Keratinocyte (primary cell): ENCODE results near the gene METTL1. TPM values are rescaled to one million over a fixed set of nuclear protein-coding genes. Genes with fewer than 3 reads are reported as not detected.

ENCODE experiments used
- DNase-seq: peaks from one replicate; pipeline ENCODE4 v3.0.0-alpha.2; 2011; ENCODE audit warnings: low read depth, missing footprints, low spot score
- FAIRE-seq: peaks from 2 replicates; lab custom pipeline; 2011; peaks lifted over from hg19 to GRCh38; lab: Jason Lieb, UNC
- H2AFZ ChIP-seq: 2 replicates; pipeline ENCODE4 v1.6.0; 2012; ENCODE audit warnings: low read length, control low read depth, inconsistent platforms; ENCODE audit not compliant: control insufficient read depth
- H3K27ac ChIP-seq: 2 replicates; pipeline ENCODE4 v1.5.1; 2011; ENCODE audit warnings: low read length; ENCODE audit not compliant: control insufficient read depth, insufficient read depth
- H3K27me3 ChIP-seq: 3 replicates; pipeline ENCODE4 v1.6.0; 2011; ENCODE audit warnings: low read length; ENCODE audit not compliant: control insufficient read depth, insufficient read depth; ENCODE audit errors: extremely low read depth
- H3K36me3 ChIP-seq, 2 experiments: 2 replicates in 1 of 2; 3 replicates in 1 of 2; pipeline ENCODE4 v1.5.1; 2011; ENCODE audit warnings: low read length in 2 of 2, mild to moderate bottlenecking in 1 of 2; ENCODE audit not compliant: control insufficient read depth in 2 of 2, insufficient read depth in 2 of 2; ENCODE audit errors: extremely low read depth in 1 of 2
- H3K4me1 ChIP-seq: 3 replicates; pipeline ENCODE4 v1.5.1; 2011; ENCODE audit warnings: low read length; ENCODE audit not compliant: control insufficient read depth, insufficient read depth; ENCODE audit errors: extremely low read depth
- H3K4me2 ChIP-seq: 3 replicates; pipeline ENCODE4 v1.6.0; 2011; ENCODE audit warnings: low read depth, low read length; ENCODE audit not compliant: control insufficient read depth, insufficient read depth; ENCODE audit errors: extremely low read depth
- H3K4me3 ChIP-seq, 3 experiments: fragments of 200-600 bp in 1 of 3; sonication (generic) in 1 of 3; 2 replicates in 2 of 3; 3 replicates in 1 of 3; pipeline ENCODE4 v1.5.1; 2011 to 2016; ENCODE audit warnings: low read length in 3 of 3, mild to moderate bottlenecking in 3 of 3, control low read depth in 2 of 3, inconsistent platforms in 1 of 3, low read depth in 1 of 3, mixed read lengths in 1 of 3, mixed run types in 1 of 3, moderate library complexity in 1 of 3; ENCODE audit not compliant: control insufficient read depth in 2 of 3, insufficient read depth in 2 of 3; ENCODE audit errors: extremely low read depth in 1 of 3
- H3K79me2 ChIP-seq: 2 replicates; pipeline ENCODE4 v1.6.0; 2012; ENCODE audit warnings: low read length; ENCODE audit not compliant: control insufficient read depth, insufficient read depth
- H3K9ac ChIP-seq: 3 replicates; pipeline ENCODE4 v1.6.0; 2011; ENCODE audit warnings: low read length; ENCODE audit not compliant: control insufficient read depth, insufficient read depth; ENCODE audit errors: extremely low read depth
- H3K9me1 ChIP-seq: 3 replicates; pipeline ENCODE4 v1.6.0; 2011; ENCODE audit warnings: low read length; ENCODE audit not compliant: control insufficient read depth, insufficient read depth; ENCODE audit errors: extremely low read depth
- H3K9me3 ChIP-seq: 2 replicates; pipeline ENCODE4 v1.5.1; 2012; ENCODE audit warnings: low read depth, low read length; ENCODE audit not compliant: control insufficient read depth
- H4K20me1 ChIP-seq: 3 replicates; pipeline ENCODE4 v1.6.0; 2011; ENCODE audit warnings: low read length; ENCODE audit not compliant: control insufficient read depth, insufficient read depth; ENCODE audit errors: extremely low read depth
- EZH2 ChIP-seq: IDR thresholded peaks from one replicate; pipeline ENCODE4 v1.6.1; 2012; ENCODE audit warnings: inconsistent platforms, mild to moderate bottlenecking, low read length, moderate library complexity
- dilution Hi-C: fragments of 300-500 bp; cut with MboI; formaldehyde crosslinking; loops from one replicate; pipeline ENCODE4 v1.7.0; 2020; ENCODE audit warnings: low sequenced_read_pairs; ENCODE audit not compliant: extremely low pct_ligation_motif_present
- polyA plus RNA-seq, 5 experiments: library from polyadenylated mRNA; depleted of rRNA in 3 of 5; stranded (reverse) in 3 of 5; stranded (forward) in 1 of 5; unstranded in 1 of 5; fragments of >200 nt; gene quantifications; 1 replicate in 1 of 5; 2 replicates in 3 of 5; 3 replicates in 1 of 5; pipeline versions ENCODE4 v1.2.1 to v1.2.3, GENCODE V29; 2011 to 2012; ENCODE audit warnings: missing spikeins in 2 of 5, low read depth in 1 of 5, low replicate concordance in 1 of 5
- TF ChIP-seq, protein P1 (sequence below), 3 experiments: IDR thresholded peaks in 1 of 3; conservative IDR thresholded peaks in 1 of 3; optimal IDR thresholded peaks in 1 of 3; 2 replicates in 2 of 3; 3 replicates in 1 of 3; pipeline versions ENCODE3 to v1.5.1; 2011; ENCODE audit warnings: low read length in 3 of 3, mild to moderate bottlenecking in 3 of 3, moderate library complexity in 2 of 3, control low read depth in 1 of 3, inconsistent platforms in 1 of 3; ENCODE audit not compliant: insufficient read depth in 2 of 3; ENCODE audit errors: extremely low read depth in 1 of 3

Gene METTL1
- polyA plus RNA-seq, 1 donor (not counting 4 experiments of a cell fraction or from before 2014, with no cell fraction given): 24.5 TPM

GRCh38 chr12:57724003-57724935 is 47.6 kb downstream of the METTL1 start:
- FAIRE-seq: no peak
- TF ChIP-seq, protein P1, sequence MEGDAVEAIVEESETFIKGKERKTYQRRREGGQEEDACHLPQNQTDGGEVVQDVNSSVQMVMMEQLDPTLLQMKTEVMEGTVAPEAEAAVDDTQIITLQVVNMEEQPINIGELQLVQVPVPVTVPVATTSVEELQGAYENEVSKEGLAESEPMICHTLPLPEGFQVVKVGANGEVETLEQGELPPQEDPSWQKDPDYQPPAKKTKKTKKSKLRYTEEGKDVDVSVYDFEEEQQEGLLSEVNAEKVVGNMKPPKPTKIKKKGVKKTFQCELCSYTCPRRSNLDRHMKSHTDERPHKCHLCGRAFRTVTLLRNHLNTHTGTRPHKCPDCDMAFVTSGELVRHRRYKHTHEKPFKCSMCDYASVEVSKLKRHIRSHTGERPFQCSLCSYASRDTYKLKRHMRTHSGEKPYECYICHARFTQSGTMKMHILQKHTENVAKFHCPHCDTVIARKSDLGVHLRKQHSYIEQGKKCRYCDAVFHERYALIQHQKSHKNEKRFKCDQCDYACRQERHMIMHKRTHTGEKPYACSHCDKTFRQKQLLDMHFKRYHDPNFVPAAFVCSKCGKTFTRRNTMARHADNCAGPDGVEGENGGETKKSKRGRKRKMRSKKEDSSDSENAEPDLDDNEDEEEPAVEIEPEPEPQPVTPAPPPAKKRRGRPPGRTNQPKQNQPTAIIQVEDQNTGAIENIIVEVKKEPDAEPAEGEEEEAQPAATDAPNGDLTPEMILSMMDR (optimal IDR thresholded peaks at IDR 0.05 in 1 of 3, IDR thresholded peaks at IDR 0.05 in 1 of 3, conservative IDR thresholded peaks at IDR 0.05 in 1 of 3; ENCODE audit: extremely low read depth in 1 of 3, insufficient read depth in 2 of 3, low read length in 3 of 3): no peak
- TF ChIP-seq EZH2: no peak

DNA sequence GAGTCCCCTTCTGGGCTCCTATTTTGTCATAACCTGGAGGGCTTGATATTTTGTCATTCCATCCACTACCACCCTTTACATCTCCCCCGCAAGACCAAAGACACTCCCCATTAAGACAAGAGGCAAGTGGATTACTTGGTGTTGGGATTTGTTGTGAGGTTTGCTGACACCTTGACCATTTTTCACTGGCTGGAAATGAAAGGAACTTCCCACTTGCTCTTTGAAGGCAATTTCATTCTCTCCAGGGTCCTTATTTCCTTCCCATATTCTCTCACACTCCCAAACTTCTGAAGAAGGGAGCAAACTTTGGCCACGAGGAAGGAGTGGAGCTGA is 48.3 kb downstream of the METTL1 start:
- Histone ChIP-seq H3K9me1 (no peaks in the 10 kb centered on the region), H3K27me3 (no peaks in the 10 kb centered on the region), H4K20me1 (no peaks in the 10 kb centered on the region), H3K79me2 (no peaks in the 10 kb centered on the region), H3K4me2 (no peak overlapping the region), H3K27ac (no peak overlapping the region), H3K4me3 (no peak overlapping the region), H3K9ac (no peak overlapping the region), H3K4me1 (peaks cover 4% of the 10 kb centered on the region), H3K36me3 (peaks cover 5 to 10% of the 10 kb centered on the region in 2 experiments), H2AFZ (no peak overlapping the region), H3K9me3 (no peaks in the 10 kb centered on the region)
- dilution Hi-C loops: no loop called here
- TF ChIP-seq, protein P1 (optimal IDR thresholded peaks at IDR 0.05 in 1 of 3, IDR thresholded peaks at IDR 0.05 in 1 of 3, conservative IDR thresholded peaks at IDR 0.05 in 1 of 3; ENCODE audit: extremely low read depth in 1 of 3, insufficient read depth in 2 of 3, low read length in 3 of 3): no peak
- no peak for TF ChIP-seq EZH2
- no peak for FAIRE-seq
- DNase-seq: no peak

More at GRCh38 chr12:57724003-57724935, 47.6 kb downstream of the METTL1 start:
- Histone ChIP-seq H3K4me1 (peaks cover 4% of the 10 kb centered on the region), H3K9me1 (no peaks in the 10 kb centered on the region), H3K79me2 (no peaks in the 10 kb centered on the region), H3K4me3 (no peak overlapping the region), H3K9ac (no peak overlapping the region), H3K27ac (no peak overlapping the region), H3K4me2 (no peak overlapping the region), H4K20me1 (no peaks in the 10 kb centered on the region), H3K27me3 (no peaks in the 10 kb centered on the region), H3K36me3 (peaks cover 5 to 6% of the 10 kb centered on the region in 2 experiments), H3K9me3 (no peaks in the 10 kb centered on the region), H2AFZ (no peak overlapping the region)
- no peak for DNase-seq
- dilution Hi-C loops: no loop called here
